HTERT RPE-1 (cell line): ENCODE results near the gene CARM1.
"Not testable (repeated sequence)": the region's sequence is repeated elsewhere in the genome, so short reads cannot be mapped to it uniquely, and the experiment has no call there.

Experiments used
- in situ Hi-C: fragments of 300-500 bp; cut with MboI; formaldehyde crosslinking; loops from 4 replicates; pipeline ENCODE4 v1.14.3; 2020; ENCODE audit warnings: low sequenced_read_pairs

The CARM1 gene

DNA sequence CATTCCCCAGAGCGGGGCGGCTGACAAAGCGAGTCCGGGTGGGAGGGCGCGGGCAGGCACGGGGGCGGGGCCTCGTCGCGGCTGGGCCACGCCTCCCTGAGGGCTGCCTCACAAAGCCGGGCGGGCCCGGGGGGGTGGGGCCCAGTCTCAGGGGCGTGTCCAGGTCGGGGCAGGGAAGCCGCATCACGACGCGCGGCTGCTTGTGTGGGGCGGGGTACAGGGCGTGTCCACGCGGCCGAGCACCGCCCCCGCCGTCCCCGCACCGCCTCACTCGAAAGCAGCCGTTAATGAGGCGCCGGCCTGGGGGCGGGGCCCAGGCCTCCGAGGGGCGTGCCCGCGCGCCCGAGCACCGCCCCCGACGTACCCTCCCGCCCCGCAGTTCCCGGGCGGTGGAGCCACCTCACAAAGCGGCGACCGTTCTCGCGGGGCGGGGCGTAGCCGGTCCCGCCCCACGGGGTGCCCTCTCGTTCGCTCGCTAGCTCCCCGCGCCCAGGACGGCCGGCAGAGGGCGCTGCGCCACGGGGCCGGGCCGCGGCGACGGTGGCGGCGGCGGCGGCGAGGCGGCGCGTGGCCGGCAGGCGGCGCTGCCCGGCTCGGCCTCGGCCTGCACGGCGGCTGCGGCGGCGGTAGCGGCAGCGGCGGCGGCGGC is at the start of gene CARM1:
TSS of gene CARM1 (plus strand) at position 599 of the 649 bp plus-strand sequence. CDS start 150 bp downstream, outside the sequence.
- in situ Hi-C loops: no loop called here

DNA sequence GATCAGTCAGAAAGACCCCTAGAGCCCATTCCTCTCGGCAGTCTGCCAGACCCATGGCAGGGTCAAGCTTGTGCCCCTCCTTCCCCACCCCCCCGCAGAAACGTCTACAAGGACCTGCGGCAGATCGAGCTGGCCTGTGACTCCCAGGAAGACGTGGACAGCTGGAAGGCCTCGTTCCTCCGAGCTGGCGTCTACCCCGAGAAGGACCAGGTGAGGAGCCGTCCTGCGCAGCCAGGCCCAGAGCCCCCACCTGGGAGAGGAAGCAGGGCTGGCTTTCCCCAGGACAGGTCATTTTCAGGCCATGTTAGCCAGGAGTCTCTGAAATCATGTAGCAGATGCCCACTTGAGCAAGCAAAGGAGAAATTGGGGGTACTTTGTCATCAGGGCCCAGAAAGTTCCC is 47.7 kb upstream of the CARM1 start:
- in situ Hi-C loops: no loop called here

DNA sequence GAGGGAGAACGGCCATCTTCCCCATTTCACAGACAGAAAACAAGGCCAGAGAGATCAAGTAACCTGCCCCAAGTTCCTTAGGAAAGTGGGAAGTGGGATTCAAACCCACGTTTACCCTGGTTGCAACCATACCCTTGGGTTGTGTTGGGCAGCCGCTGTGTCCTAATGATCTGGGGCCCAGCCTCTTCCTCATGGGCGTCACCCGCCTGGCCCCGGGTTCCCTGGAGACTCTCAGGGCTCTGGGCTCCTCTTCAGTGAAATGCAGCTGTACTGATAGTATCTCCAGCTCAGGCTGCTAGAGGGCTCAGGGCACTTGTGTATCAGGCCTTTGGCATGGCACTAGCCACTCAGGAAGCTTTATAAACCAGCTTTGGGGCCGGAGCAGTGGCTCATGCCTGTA is 45.1 kb upstream of the CARM1 start:
- in situ Hi-C loops: no loop called here

DNA sequence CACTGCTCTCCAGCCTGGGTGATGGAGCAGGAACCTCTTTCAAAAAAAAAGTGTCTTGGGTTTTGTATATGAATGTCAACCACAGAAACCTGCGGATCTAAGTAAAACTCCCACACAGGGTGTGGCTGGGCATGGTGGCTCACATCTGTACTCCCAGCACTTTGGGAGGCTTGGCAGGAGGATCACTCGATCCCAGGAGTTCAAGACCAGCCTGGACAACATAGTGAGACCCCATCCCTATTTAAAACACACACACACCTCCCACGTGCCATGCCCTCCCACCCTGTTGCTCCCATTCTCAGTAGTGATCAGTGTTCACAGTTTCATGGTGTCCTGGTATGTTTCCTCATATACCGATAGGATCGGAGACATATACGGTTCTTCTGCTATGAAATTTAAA is 44.5 kb upstream of the CARM1 start:
- in situ Hi-C loops: no loop called here

DNA sequence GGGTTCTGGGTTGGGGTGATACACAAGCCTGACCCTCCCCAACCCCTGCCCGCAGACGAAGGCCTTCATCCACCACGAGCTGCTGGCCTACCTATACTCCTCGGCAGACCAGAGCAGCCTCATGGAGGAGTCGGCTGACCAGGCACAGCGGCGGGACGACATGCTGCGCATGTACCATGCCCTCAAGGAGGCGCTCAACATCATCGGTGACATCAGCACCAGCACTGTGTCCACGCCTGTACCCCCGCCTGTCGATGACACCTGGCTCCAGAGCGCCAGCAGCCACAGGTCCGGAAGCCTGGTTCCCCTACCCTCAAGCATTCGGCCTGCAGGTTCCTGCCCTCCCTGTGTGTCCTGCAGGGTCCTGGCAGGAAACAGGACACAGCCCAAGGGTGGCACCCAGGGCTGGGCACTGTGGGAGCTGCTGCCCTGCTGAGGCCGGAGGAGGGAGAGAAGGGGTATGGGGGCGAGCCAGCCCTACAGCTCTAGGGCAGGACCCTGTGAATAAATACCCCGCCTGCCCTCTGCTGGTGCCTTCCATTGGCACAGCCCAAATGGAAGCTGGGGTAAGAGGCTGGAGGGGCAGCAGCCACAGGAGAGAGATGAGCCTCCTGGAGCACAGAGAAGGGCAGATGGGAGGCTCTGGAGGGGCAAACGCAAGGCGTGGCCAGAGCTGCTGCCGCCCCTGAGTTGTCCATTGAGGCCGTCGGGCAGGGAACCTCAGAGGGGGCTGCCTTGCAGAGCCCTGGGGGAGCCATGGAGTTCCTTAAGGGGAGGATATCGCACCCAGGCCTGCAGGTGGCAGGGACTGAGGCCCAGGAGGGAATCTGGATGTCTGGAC is 42.2 kb upstream of the CARM1 start:
- in situ Hi-C loops: no loop called here

DNA sequence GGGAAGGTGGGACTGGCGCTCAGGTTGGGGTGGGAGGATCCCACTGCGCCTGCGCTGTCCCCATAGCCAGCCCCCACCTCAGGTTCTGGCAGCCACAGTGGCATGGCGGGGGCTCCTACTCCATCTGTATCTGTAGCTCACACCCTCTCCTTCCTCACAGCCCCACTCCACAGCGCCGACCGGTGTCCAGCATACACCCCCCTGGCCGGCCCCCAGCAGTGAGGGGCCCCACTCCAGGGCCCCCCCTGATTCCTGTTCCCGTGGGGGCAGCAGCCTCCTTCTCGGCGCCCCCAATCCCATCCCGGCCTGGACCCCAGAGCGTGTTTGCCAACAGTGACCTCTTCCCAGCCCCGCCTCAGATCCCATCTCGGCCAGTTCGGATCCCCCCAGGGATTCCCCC is 41.4 kb upstream of the CARM1 start:
- in situ Hi-C loops: no loop called here

DNA sequence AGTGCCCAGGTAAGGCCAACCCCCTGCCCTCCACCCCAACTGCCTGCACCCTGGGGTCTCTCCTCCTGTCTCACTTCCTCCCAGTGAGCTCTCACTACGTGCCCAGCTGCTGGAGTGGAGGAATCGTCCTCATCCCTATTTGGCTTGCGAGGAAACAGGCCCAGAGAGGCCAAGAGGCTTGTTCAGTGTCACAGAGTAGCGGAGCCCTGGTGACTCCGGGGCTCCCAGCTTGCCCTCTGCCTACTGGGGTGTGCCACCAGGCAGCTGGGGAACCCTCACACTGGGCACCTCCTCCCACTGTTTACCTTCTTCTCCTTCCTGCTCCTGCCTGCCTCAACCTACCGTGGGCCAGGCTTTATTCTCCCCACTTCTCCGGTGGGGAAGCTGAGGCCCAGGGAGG is 41.0 kb upstream of the CARM1 start:
- in situ Hi-C loops: no loop called here

DNA sequence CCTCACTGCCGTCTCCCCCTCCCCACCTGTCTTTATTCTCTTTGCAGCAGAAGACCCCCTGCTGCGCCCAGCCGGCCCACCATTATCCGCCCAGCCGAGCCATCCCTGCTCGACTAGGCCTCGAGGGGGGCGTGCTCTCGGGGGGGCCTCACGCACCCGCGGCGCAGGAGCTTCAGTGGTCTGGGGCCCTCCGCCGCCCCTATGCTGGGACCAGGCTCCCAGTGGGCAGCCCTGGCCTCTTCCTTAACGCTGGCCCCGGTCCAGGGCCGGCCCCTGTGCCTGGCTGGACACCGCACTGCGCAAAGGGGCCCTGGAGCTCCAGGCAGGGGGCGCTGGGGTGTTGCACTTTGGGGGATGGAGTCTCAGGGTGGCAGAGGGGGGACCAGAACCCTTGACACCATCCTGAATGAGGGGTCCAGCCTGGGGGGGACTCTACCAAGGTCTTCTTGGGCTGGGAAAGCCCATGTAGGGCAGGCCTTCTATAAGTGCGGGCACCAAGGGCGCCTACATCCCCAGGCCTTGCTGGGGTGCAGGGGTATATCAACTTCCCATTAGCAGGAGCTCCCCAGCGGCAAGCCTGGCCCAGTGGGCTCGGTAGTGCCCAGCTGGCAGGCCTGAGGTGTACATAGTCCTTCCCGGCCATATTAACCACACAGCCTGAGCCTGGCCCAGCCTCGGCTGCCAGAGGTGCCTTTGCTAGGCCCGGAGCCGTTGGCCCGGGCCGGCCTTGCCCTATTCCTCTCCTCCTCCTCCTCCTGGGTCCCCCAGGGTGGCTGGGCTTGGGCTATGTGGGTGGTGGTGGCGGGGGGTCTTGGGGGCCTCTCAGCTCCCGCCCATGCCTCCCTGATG is 40.2 kb upstream of the CARM1 start:
- in situ Hi-C loops: no loop called here

DNA sequence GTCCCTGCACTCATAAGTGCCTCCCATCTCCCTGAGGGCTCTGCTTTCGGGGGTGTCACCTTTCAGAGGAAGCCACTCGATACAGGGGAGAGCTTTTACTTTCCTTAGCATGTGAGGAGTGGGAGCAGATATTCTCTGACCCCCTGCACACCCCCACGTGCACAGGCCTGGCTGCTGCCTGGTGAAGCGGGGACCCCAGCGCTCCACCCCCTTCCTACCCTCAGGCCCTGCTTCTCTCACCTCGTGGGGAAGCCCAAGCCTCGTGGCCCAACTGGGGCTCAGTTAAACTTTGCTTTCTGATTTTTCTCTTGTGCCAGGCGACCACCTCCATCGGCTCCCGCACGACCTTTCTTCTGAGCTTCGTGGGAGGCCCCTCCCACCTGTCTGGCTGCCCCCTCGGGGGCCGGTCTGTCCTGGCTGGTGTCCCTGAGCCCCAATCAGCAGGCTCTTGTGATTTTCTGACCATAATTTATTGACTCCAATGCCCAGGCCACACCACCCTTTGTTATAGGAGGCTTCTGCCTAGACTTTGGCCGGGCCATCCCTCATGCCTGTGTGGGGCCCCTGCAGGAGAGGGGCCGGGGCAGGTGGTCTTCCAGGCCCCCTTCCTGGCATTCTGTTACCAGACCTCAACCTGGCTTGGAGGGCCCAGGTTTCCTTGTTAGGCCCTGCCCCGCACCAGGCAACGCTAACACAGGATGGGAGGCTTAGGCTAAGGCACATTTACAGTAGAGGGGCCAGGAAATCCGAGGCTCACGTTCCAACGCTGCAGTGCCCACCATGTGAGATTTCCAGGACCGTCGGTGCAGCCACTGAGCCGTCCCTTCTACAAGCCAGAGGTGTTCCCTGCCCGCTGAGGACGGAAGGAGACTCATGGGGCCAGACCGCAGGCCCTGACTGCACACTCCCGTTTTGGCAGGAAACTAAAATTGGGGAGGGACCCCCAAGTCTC is 39.1 kb upstream of the CARM1 start:
- in situ Hi-C loops: no loop called here

DNA sequence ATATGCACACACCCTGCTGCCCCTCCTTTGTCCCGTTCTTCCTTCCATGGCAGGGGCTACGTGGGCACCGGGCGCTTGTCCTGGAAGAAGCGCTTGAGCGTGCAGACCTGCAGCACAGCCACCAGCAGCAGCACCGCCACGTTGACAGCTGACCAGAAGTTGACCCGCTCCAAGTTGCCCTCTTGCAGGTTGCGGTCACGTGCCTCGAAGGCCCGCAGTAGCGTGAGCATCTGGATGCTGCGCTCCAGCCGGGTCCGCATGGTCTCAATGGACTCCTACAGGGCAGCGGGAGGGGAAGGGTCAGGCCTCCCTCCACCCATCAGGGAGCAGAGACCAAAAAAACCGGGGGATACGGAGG is 38.4 kb upstream of the CARM1 start:
- in situ Hi-C loops: no loop called here

DNA sequence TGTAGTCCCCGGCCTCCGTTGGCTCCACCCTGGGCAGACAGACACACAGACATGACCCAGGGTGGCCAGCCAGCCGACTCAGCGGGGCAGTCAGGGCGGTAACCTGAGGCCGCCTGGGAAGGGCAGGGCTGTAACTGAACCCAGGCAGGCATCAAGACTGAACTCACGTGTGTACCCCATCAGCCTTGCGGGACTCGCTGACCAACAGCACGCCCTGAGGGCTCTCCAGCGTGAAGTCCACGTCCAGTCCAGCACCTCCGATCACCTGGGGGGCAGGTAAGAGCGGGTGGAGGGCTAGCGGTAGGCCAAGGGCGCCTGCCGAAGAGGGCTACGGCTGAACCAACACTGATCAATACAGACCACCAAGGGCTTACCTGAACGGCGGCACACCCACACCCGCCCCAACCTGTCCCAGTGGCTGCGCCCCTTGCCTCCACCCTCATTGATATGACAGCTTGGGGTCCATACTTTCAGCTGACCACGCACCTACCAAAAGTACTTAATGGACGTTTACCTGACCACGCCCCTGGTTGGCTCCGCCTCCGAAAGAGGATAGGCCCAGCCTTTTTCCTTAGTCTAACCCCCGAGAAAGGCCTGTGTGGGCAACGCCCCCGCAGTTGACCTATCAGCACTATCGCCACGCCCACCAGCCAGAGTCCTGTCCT is 36.1 kb upstream of the CARM1 start:
- in situ Hi-C loops: no loop called here

DNA sequence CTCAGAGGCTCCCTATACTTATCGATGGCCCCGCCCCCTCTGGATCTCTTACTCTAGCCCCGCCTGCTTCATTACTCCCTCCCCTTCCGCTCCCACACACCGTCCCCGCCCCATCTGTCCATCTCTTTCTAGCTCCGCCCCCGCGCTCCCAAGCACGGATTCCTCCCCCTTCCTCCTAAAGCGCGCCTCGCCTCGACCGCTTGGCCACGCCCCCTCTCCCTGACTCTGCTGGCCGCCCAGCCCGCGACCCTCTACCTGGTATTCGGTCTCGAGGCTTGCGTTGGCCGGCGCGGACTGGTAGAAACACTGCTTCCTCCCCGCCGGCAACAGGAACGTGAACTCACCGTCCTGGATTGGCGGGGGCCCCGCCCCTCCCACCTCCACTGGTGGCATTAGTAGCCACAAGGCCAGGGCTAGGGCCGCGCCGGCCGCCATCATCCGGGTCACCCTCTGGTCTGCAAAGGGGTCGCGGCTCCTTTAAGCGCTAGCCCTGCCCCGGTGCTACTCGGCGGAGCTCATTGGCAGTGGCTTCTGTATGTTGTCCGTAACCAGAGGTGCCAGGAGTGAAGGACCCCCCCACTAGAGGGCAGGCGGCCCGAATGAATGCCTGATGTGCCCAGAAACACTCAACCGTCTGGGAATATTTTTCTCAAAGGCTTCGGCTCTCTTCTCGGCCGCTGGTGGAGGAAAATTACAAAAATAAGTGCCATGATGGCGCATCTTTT is 35.4 kb upstream of the CARM1 start, which contains the start of gene TMED1:
TSS of gene TMED1 (minus strand) at position 459 of the 725 bp plus-strand sequence. CDS start at position 438, 21 bp downstream.
- in situ Hi-C loops: no loop called here

DNA sequence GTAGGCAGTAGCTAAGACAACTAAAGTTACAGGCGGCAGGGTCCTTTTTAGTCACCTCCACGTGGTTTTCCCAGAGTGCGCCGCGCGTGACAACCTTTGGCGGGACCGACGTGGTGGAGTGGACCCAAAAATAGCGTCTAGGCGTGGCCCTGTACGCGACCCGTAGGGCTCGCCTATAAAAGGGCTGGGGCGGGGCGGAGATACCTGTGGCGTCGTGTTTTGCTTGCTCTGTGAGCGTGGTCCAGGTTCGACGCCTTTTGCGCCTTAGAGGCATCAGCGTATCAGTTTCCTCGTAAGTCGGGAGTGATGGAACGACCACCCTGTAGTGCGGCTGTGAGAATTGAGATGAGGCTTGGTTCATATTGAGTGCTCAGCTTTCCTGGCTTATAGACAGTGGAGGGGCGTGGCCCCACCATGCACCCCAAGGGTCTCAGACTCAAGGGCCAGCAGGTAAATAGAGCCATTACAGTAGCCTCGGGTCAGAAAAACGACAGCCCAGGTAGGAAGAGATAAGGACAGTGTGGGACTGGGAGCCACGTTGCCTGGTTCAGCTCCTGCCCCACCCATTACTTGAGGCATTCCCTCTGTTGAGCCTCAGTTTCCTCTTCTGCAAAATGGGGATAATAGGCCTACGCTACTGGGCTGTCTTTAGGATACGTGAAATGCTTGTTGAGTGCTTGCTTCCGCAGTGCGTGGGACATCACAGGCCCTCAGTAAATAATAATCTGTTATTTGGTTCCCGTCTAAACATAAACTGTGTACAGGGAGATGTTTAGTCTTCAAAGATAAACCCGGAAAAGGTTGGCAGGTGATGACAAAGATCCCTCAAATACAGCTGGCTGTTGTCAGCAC is 34.6 kb upstream of the CARM1 start:
- in situ Hi-C loops: no loop called here

DNA sequence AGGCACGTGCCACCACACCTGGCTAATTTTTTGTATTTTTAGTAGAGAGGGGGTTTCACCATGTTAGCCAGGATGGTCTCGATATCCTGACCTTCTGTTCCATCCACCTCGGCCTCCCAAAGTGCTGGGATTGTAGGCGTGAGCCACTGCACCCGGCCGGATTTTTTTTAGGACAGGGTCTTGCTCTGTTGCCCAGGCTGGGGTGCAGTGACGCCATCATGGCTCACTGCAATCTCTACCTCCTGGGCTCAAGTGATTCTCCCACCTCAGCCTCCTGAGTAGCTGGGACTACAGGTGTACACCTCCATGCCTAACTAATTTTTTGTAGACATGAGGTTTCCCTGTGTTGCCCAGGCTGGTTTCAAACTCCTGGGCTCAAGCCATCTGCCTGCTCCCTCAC is 33.7 kb upstream of the CARM1 start:
- in situ Hi-C loops: not testable (repeated sequence)

DNA sequence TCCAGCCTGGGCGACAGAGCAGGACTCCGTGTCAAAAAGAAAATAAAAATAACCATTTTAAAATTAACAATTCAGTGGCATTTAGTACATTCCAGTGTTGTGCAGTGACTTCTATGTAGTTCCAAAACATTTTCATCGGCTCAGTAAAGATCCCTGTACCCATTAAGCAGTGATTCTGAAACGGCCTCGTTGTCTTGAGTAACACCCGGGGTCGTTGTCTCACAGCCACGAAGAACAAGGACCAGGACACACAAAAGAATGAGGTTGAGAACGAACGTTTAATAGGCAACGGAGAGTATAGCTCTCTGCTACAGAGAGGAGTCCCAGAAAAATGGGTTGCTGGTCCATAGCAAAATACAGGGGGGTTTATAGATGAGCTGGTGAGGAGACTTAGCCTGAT is 33.0 kb upstream of the CARM1 start:
- in situ Hi-C loops: no loop called here

DNA sequence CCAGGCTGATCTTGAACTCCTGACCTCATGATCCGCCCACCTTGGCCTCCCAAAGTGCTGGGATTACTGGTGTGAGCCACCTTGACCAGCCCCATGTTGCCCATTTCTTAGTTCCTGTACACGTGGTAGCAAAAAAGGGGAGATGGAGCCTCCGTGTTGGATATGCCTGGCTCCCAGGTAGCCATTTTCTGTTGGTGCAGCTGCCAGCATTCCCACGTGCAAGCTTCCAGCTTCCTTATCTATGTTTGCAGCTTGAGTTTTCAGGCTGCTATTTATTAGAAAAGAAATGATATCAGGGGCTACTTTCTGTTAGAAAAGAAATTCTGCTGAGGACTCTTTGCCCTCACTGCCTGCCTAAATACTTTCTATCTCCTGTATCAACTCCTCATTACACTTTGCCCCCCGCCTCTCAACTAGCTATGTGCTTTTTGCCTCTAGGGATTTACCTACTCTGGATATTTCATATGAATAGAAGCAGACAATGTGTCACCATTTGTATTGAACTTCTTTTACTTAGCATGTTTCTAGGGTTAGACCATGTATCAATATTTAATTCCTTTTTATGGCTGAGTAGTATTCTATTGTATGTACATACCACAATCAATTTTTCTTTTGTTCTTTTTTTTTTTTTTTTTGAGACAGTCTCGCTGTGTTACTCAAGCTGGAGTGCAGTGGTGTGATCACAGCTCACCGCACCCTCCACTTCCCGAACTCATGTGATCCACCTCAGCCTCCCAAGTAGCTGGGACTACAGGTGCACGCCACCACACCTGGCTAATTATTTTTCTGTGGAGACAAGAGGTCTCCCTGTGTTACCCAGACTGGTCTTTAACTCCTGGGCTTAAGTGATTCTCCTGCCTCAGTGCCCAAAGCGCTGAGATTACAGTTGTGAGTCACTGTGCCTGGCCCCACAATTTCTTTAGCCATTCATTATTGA is 32.0 kb upstream of the CARM1 start:
- in situ Hi-C loops: no loop called here

DNA sequence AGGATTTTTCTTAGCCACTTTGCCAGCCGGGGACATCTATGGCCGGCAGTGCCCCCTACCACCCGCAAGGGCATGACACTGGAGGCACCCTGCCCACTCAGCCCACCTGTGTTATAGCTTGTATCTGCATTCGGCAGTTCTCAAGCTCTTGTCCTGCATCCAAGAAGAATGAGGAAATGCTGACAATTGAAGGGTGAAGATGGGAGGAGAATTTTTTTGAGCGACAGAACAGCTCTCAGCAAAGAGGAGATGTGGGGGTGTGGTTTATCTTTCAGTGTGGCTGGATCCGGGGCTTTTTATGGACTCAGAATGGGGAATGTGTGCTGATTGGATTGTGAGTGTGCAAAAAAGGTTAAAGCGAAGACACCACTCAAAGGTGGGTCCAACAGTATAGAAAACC is 28.6 kb upstream of the CARM1 start:
- in situ Hi-C loops: no loop called here
